Activated naive CD8-positive, alpha-beta T cell treated with anti-CD3 and anti-CD28 coated beads, Interleukin-2, amount 10 ng/mL, durations not matched to agents 7 days and 5 days (primary cell): ENCODE results near the gene FNTB. TPM values are rescaled to one million over a fixed set of nuclear protein-coding genes. Genes with fewer than 3 reads are reported as not detected.
"Not testable (repeated sequence)": the region's sequence is repeated elsewhere in the genome, so short reads cannot be mapped to it uniquely, and the experiment has no call there.

Experiments used
- ATAC-seq: fragments of 150-1000 bp; cut with Tn5 transposase; one replicate; pipeline ENCODE4 v1.10.0; 2021; ENCODE audit warnings: low read depth, moderate library complexity
- POLR2A ChIA-PET: fragments of 350-600 bp; sonication (Branson Sonifier 250); formaldehyde crosslinking; loops from one replicate; lab custom pipeline; 2021; ENCODE audit warnings: antibody characterized with exemption; lab: Charles Lee
- DNase-seq: peaks from one replicate; pipeline ENCODE4 v3.0.0; 2021
- H3K27ac Mint-ChIP-seq: one replicate; pipeline ENCODE4 v1.8.0; 2022; ENCODE audit warnings: mild to moderate bottlenecking, mixed read lengths
- H3K27me3 Mint-ChIP-seq: one replicate; pipeline ENCODE4 v1.8.0; 2022; ENCODE audit warnings: mild to moderate bottlenecking, moderate library complexity, mixed read lengths
- H3K36me3 Mint-ChIP-seq: one replicate; pipeline ENCODE4 v1.8.0; 2021; ENCODE audit warnings: mild to moderate bottlenecking, mixed read lengths
- H3K4me1 Mint-ChIP-seq: one replicate; pipeline ENCODE4 v1.8.0; 2021; ENCODE audit warnings: mixed read lengths
- H3K4me3 Mint-ChIP-seq: one replicate; pipeline ENCODE4 v1.8.0; 2022; ENCODE audit warnings: mild to moderate bottlenecking, moderate library complexity, mixed read lengths
- H3K9me3 Mint-ChIP-seq: one replicate; pipeline ENCODE4 v1.8.0; 2021; ENCODE audit warnings: mixed read lengths
- total RNA-seq, 2 experiments: library from RNA; stranded (reverse); gene quantifications; one replicate each; pipeline ENCODE4 v1.2.3, GENCODE V29; 2021

The FNTB gene
- total RNA-seq, 2 experiments from 2014 or later = 15.8 to 17.8 TPM

DNA sequence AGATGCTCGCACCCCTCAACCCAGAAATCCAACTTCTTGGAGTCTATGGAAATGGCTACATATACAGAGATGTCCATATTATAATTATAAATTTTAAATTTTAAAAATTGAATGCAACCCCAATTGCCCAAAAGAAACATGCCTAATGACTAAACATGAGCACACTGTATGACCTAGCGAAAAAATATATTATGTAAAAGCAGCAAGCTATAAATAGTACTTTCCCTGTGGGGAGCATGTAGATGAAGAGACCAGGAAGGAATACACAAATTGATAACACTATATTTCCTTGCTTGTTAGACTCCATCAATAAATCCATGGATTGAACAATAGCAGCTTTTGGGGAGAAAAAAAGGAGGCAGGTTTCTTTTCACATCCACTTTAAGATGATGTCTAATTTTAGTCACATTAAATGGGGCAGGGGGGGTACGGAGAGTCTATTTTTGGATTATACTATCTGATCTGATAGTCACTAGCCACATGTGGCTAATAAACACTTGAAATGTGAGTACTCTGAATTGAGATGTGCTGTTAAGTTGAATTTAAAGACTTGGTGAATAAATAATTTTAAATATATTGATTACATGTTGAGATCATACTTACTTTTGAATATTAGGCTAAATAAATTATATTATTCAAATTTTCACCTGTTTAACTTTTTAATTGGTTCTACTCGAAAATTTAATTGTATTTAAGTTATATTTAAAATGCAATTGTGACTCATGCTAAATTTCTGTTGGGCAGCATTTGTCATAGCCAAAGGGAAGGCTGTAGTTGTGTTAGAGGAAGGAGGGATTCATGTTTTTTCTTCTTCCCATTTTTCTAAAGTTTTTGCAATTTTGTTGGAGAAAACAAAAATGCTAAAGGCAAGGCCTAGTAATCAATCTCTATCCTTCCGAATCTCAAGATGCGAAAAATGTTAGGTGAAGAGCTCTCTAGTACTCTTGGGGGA, 98.1 kb downstream of the FNTB start:
- Mint-ChIP-seq H3K36me3 (peaks cover 85% of the 10 kb centered on the region), H3K4me1 (peaks cover 24% of the 10 kb centered on the region), H3K9me3 (peaks cover 17% of the 10 kb centered on the region), H3K4me3 (no peak overlapping the region), H3K27ac (no peak overlapping the region), H3K27me3 (no peaks in the 10 kb centered on the region)
- DNase-seq (no peak), ATAC-seq (no peak)
- POLR2A ChIA-PET = no interaction called here

GRCh38 chr14:65086686-65087085, 100.0 kb downstream of the FNTB start:
- Mint-ChIP-seq H3K36me3 (peaks cover 83% of the 10 kb centered on the region), H3K9me3 (peaks cover 17% of the 10 kb centered on the region), H3K4me1 (peaks cover 19% of the 10 kb centered on the region)
- POLR2A ChIA-PET, H3K27me3 Mint-ChIP-seq, H3K4me3 Mint-ChIP-seq, ATAC-seq, H3K27ac Mint-ChIP-seq, DNase-seq: not testable (repeated sequence)

DNA sequence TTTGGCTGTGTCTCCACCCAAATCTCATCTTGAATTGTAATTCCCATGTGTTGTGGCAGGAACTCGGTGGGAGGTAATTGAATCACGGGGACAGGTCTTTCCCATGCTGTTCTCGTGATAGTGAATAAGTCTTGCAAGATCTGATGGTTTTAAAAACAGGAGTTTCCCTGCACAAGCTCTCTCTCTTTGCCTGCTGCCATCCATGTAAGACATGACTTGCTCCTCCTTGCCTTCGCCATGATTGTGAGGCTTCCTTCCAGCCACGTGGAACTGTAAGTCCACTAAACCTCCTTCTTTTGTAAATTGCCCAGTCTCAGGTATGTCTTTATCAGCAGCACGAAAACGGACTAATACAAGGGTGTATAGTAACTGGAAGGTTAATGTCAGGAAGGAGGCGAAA, 101.1 kb downstream of the FNTB start:
- H3K27me3 Mint-ChIP-seq, ATAC-seq, DNase-seq, POLR2A ChIA-PET, H3K4me3 Mint-ChIP-seq, H3K27ac Mint-ChIP-seq: not testable (repeated sequence)
- H3K36me3 Mint-ChIP-seq = peaks cover 77% of the 10 kb centered on the region
- H3K9me3 Mint-ChIP-seq = peaks cover 17% of the 10 kb centered on the region
- H3K4me1 Mint-ChIP-seq = peaks cover 12% of the 10 kb centered on the region

DNA sequence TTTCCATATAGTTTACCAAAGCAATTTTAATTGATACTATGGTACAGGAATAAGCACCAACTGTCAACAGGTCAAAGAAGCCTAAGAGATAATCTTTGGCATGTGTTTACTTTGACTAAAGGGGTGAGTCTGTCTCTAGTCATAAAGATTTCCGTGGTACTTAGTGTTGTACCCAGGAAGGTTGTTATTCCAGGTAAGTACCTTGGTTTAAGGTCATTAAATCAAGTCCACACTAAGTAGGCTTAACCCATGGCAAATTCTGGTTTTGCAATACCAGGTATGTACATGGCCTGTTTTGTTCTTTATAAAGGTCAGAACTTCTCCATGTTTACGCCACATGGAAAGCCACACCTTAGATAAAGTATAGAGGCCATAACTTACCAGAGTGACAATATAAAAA, 105.7 kb downstream of the FNTB start:
- DNase-seq (no peak), ATAC-seq (no peak)
- peaks cover 10% of the 10 kb centered on the region for H3K9me3 Mint-ChIP-seq
- no peak overlapping the region for H3K4me3 Mint-ChIP-seq
- POLR2A ChIA-PET = no interaction called here
- no peaks in the 10 kb centered on the region for H3K27me3 Mint-ChIP-seq
- H3K4me1 Mint-ChIP-seq = peaks cover 34% of the 10 kb centered on the region
- H3K27ac Mint-ChIP-seq = no peak overlapping the region
- H3K36me3 Mint-ChIP-seq = peaks cover 70% of the 10 kb centered on the region

GRCh38 chr14:65095633-65096205, 109.0 kb downstream of the FNTB start:
- no peak overlapping the region for H3K4me3 Mint-ChIP-seq
- H3K36me3 Mint-ChIP-seq = peaks cover 53% of the 10 kb centered on the region
- POLR2A ChIA-PET = no interaction called here

GRCh38 chr14:65096323-65097089, 109.8 kb downstream of the FNTB start:
- H3K36me3 Mint-ChIP-seq = peaks cover 46% of the 10 kb centered on the region
- DNase-seq = no peak
- peak overlapping the region; percentile 60 for H3K27ac Mint-ChIP-seq
- H3K9me3 Mint-ChIP-seq = no peaks in the 10 kb centered on the region
- peaks cover 56% of the 10 kb centered on the region for H3K4me1 Mint-ChIP-seq
- POLR2A ChIA-PET = no interaction called here
- no peaks in the 10 kb centered on the region for H3K27me3 Mint-ChIP-seq
- peak overlapping the region; percentile 49 for H3K4me3 Mint-ChIP-seq
- no peak for ATAC-seq

More at GRCh38 chr14:65095633-65096205, 109.0 kb downstream of the FNTB start:
- H3K27me3 Mint-ChIP-seq = no peaks in the 10 kb centered on the region
- no peak for DNase-seq
- H3K27ac Mint-ChIP-seq = peak overlapping the region; percentile 60
- no peak for ATAC-seq
- no peaks in the 10 kb centered on the region for H3K9me3 Mint-ChIP-seq
- H3K4me1 Mint-ChIP-seq = peaks cover 57% of the 10 kb centered on the region

DNA sequence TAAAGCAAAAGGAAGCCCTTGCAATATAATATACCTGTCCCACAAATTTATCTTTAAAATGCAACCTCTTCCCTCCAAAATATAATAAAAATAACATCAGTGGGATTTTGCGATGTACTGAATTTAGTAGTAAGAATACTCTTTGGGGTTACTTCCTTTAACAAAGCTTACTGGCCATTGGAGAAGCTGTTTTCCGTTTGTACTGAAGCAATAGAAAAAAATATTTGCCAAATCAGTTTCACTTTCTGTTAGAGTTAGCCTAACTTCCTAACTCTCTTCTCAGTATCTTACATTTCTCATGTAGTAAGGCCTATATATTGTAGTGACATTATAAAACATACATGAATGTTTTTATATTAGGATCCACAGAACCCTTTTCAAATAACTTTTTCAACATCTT, 111.9 kb downstream of the FNTB start:
- H3K4me3 Mint-ChIP-seq = peak overlapping the region; percentile 88
- H3K36me3 Mint-ChIP-seq = peaks cover 36% of the 10 kb centered on the region
- peak overlapping the region; percentile 89 for H3K27ac Mint-ChIP-seq
- DNase-seq (no peak), ATAC-seq (no peak)
- POLR2A ChIA-PET = interaction anchor here (1.0 kb wide), 1 partner anchor 24 kb away, joined by 3 read pairs; no protein-coding TSS in a partner anchor
- H3K27me3 Mint-ChIP-seq = no peaks in the 10 kb centered on the region
- H3K4me1 Mint-ChIP-seq = peaks cover 61% of the 10 kb centered on the region
- no peaks in the 10 kb centered on the region for H3K9me3 Mint-ChIP-seq

DNA sequence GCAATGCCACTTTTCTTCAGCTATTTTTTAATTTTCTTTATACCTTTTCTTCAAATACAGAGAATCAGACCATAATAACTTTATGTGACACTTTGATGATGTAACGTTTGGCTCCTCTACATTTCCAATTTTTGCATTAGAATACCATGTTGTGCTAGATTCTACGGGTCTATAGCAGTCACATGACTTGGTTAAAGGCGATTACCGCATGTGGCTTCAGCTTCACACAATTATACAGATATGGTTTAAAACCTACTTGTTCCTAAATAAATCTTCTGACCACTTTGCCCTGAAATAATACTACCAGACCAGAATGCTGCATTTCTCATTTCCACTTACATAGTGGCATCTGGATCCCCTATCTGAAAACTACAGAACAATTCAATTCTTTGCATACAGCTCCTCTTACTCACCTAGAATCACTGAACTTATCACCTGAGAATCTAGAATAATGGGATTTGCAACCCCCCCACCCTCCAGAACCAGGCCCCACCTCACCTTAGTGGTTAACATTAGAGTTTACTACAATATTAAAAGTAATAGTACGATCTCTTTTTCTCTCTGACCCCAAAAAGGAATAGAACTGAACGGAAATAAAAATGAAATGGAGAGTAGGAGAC, 114.3 kb downstream of the FNTB start:
- H3K27ac Mint-ChIP-seq = peak overlapping the region; percentile 89
- no peaks in the 10 kb centered on the region for H3K9me3 Mint-ChIP-seq
- H3K4me3 Mint-ChIP-seq = peak overlapping the region; percentile 86
- H3K4me1 Mint-ChIP-seq = peaks cover 44% of the 10 kb centered on the region
- H3K27me3 Mint-ChIP-seq = no peaks in the 10 kb centered on the region
- DNase-seq (no peak), ATAC-seq (no peak)
- POLR2A ChIA-PET = interaction anchor here (0.5 to 1.2 kb wide), 3 partner anchors 53 to 896 kb away, joined by 3 to 6 read pairs (median 3); no protein-coding TSS in a partner anchor
- peaks cover 23% of the 10 kb centered on the region for H3K36me3 Mint-ChIP-seq

DNA sequence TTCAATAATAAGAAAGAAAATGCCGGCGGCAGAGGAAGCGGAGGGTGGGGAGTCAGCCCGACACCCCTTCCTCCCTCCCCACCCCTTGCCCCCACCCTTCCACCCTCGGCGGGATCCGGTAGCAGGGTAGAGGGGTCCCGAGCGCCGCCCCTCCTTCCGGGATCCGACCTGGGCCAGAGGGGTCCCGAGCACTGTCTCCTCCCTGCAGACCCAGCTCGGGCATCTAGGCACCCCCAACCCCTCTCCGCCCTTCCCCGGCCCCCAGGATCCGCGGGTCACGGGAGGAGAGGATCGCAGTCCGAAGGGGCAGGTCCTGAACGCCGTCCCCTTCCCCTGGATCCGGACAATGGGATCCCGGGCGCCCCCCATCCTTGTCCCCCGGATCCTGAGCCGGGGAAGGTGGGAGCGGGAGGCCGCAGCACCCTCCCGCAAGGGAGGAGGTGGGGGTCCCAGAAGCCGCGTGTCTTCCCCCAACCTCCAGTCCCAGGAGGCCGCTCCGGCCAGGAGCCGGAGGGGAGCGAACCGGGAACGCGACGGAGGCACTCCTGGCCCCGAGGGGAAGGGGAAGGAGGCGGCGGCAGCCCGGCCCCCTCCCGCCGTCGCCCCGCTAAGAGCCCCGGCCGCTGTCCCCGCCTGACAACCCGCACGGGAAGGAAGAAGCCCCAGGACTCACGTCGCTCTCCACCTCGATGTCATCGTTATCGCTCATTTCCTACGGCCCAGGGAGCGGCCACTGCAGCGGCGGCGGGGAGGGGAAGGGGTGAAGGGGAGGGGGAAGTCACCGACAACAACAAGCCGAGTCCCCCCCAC, 115.1 kb downstream of the FNTB start:
- Mint-ChIP-seq H3K4me1 (peaks cover 41% of the 10 kb centered on the region), H3K4me3 (peak overlapping the region; percentile 93), H3K27me3 (no peaks in the 10 kb centered on the region), H3K9me3 (no peaks in the 10 kb centered on the region), H3K36me3 (peaks cover 18% of the 10 kb centered on the region), H3K27ac (peak overlapping the region; percentile 97)
- peak; percentile 58 for ATAC-seq
- no peak for DNase-seq
- POLR2A ChIA-PET = interaction anchor here (0.5 to 1.2 kb wide), 4 partner anchors 23 to 345 kb away, joined by 3 to 4 read pairs (median 3); no protein-coding TSS in a partner anchor

DNA sequence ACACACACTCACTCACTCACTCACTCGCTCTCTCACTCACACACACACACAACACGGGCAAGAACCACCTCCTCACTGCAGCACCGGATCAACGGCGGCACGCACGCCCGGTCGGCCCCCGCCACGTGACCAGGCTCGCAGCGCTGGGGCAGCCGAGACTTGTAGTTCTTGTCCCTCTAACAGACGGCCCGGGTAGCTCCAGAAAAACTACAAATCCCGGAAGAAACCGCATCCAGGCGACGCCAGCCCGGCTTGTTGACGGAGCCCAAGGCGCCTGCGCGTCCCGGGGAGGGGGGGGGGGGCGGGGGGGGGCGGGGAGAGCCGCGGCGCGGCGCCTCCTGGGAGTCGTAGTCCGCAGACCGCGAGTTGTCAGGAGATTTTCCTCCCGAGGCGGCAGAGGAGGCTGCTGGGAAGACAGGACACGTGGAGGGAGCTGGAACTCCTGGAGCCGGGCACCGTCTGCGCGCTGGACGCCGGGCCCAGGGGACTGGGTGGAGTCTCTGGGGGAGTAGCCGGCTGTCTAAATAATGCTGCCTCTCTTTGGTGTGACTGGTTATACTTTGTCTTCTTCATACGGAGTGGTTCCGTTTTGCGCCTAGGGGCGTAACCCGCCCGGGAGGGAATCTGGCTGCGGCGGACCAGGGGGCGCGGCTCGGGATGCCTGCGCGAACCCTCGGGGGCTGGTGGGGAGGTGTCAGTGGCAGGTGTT, 115.9 kb downstream of the FNTB start, which contains the start of gene MAX:
MAX (minus strand) TSS at position 77 of the 709 bp plus-strand sequence. CDS start 178 bp downstream, outside the sequence.
- Mint-ChIP-seq H3K9me3 (no peaks in the 10 kb centered on the region), H3K27ac (peak within 1 kb of the TSS; percentile 97), H3K36me3 (peaks cover 15% of the 10 kb centered on the region), H3K4me1 (peaks cover 38% of the 10 kb centered on the region), H3K27me3 (no peaks in the 10 kb centered on the region), H3K4me3 (peak within 1 kb of the TSS; percentile 93)
- peak; percentile 94 for DNase-seq
- peak; percentile 93 for ATAC-seq
- POLR2A ChIA-PET = interaction anchor here (0.5 to 1.1 kb wide), 9 partner anchors 9 to 1405 kb away, joined by 3 to 5 read pairs (median 3); partner anchors contain the start of genes FNTB and GPHN

DNA sequence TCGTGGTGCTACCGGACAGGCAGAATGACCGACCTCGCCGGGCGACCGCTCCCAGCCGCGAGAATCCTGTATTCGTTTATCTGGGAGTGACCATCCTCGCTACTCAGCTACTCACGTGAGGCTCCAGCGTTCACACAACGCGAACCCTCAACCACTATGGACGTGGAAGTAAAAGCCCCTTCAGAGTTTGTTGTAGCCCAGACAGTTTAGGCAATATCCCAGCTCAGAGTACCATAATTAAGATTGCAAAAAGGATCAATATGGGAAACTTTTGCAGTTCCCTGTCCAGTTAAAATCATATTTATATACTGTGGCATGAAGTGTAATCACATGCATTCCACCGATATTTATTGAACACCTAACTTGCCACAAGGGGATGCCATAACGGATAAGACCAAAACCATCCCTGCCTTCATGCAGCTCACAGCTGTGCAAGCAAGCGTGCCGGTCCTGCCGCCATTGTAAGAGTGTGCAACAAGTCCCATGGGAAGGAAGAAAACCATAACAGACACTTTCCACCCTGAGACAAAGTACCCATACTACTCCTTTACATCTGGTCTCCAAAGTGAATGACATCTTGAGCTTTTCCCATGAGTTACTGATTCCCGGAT, 116.6 kb downstream of the FNTB start:
- H3K4me1 Mint-ChIP-seq = peaks cover 34% of the 10 kb centered on the region
- ATAC-seq (no peak), DNase-seq (no peak)
- no peaks in the 10 kb centered on the region for H3K27me3 Mint-ChIP-seq
- H3K36me3 Mint-ChIP-seq = peaks cover 15% of the 10 kb centered on the region
- H3K4me3 Mint-ChIP-seq = peak overlapping the region; percentile 93
- POLR2A ChIA-PET = interaction anchor here (0.7 to 1.1 kb wide), 3 partner anchors 10 to 211 kb away, joined by 3 to 4 read pairs (median 4); no protein-coding TSS in a partner anchor
- H3K27ac Mint-ChIP-seq = peak overlapping the region; percentile 53
- H3K9me3 Mint-ChIP-seq = no peaks in the 10 kb centered on the region
